ENCODE results near the gene PTPN4. TPM values are rescaled to one million over a fixed set of nuclear protein-coding genes. Genes with fewer than 3 reads are reported as not detected.

Gene PTPN4
- total and polyA plus RNA-seq, 7 donors: 2.1 to 35.4 (median 17.3) TPM

DNA sequence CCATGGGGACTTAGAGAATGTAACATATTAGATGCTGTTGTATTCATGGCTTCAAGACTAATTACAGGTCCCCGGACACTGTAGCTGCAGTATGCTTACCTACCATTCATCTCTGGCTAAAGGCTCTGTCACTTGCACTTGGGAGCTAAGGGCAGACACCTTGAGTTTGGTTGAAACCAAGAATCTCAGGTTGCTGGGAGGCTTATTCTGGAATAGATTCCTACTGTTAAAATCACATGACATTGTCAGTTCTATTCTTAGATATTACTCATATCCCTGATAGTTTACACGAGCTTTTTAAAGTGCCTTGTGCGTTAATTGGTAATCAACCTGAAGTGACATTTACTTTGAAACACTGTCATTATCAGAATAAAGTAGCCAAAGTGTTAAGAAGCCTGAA is 180.2 kb downstream of the PTPN4 start:
- ATAC-seq (peak; percentile 74 to 90 (median 82)), DNase-seq (no peak)
- H3K4me3 ChIP-seq: no peak overlapping the region

DNA sequence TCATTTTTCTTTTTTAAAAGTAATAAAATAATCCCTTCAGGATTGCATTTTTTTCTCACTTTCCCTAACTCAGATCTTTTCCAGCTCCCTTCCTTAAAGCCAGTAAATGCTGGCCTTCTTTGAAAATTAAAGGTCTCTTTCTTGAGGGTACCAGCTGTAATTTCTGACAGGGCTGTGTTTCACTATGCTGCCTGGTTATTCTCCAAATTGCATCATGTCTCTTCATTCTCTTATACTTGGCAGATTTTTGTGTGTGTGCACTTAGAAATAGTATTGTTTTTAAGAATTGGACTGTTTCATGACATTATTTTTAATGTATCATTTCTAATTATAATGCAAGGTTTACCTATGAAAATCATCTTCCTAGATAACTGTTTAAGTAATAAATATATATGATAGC is 181.1 kb downstream of the PTPN4 start:
- TF ChIP-seq, protein P1, sequence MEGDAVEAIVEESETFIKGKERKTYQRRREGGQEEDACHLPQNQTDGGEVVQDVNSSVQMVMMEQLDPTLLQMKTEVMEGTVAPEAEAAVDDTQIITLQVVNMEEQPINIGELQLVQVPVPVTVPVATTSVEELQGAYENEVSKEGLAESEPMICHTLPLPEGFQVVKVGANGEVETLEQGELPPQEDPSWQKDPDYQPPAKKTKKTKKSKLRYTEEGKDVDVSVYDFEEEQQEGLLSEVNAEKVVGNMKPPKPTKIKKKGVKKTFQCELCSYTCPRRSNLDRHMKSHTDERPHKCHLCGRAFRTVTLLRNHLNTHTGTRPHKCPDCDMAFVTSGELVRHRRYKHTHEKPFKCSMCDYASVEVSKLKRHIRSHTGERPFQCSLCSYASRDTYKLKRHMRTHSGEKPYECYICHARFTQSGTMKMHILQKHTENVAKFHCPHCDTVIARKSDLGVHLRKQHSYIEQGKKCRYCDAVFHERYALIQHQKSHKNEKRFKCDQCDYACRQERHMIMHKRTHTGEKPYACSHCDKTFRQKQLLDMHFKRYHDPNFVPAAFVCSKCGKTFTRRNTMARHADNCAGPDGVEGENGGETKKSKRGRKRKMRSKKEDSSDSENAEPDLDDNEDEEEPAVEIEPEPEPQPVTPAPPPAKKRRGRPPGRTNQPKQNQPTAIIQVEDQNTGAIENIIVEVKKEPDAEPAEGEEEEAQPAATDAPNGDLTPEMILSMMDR (IDR thresholded peaks at IDR 0.05): no peak
- Histone ChIP-seq H3K27me3 (ENCODE audit: insufficient read depth in 3 of 3, low read length in 2 of 3) (no peaks in the 10 kb centered on the region), H3K36me3 (ENCODE audit: insufficient read depth in 1 of 2, low read depth in 1 of 2) (peaks cover 0 to 14% of the 10 kb centered on the region in 2 donors), H3K4me3 (no peak overlapping the region), H3K4me1 (peaks cover 35% of the 10 kb centered on the region), H3K9me3 (no peaks in the 10 kb centered on the region), H3K27ac (no peak overlapping the region)
- intact Hi-C loops (cut with DNase I): no loop called here
- no peak for DNase-seq
- no peak for ATAC-seq

More for the DNA sequence above, 180.2 kb downstream of the PTPN4 start:
- peak overlapping the region; percentile 65 for H3K27ac ChIP-seq
- peaks cover 28% of the 10 kb centered on the region for H3K4me1 ChIP-seq
- WGBS, 3 donors: 44 to 58% (median 47%) methylated on average over 3 of the region's 3 CpGs
- H3K27me3 ChIP-seq (ENCODE audit: insufficient read depth in 3 of 3, low read length in 2 of 3): no peaks in the 10 kb centered on the region
- TF ChIP-seq, protein P1 (IDR thresholded peaks at IDR 0.05): no peak
- intact Hi-C loops (cut with DNase I): loop anchor here in 1 of 2 donors (5.0 kb wide), 1 partner anchor 188 kb away; no protein-coding TSS in a partner anchor
- no peaks in the 10 kb centered on the region for H3K9me3 ChIP-seq
- peaks cover 0 to 10% of the 10 kb centered on the region in 2 donors for H3K36me3 ChIP-seq (ENCODE audit: insufficient read depth in 1 of 2, low read depth in 1 of 2)

GRCh38 chr2:119941388-119941787 is 181.7 kb downstream of the PTPN4 start:
- Histone ChIP-seq H3K4me1 (peaks cover 35% of the 10 kb centered on the region), H3K9me3 (no peaks in the 10 kb centered on the region), H3K36me3 (ENCODE audit: insufficient read depth in 1 of 2, low read depth in 1 of 2) (peaks cover 0 to 19% of the 10 kb centered on the region in 2 donors), H3K27ac (no peak overlapping the region), H3K27me3 (ENCODE audit: insufficient read depth in 3 of 3, low read length in 2 of 3) (no peaks in the 10 kb centered on the region), H3K4me3 (no peak overlapping the region)
- intact Hi-C loops (cut with DNase I): no loop called here
- 85 to 95% (median 90%) methylated on average over 1 of the region's 1 CpG for WGBS, 3 donors
- no peak for DNase-seq
- ATAC-seq: no peak
- TF ChIP-seq, protein P1 (IDR thresholded peaks at IDR 0.05): no peak

GRCh38 chr2:119941981-119942513 is 182.3 kb downstream of the PTPN4 start:
- TF ChIP-seq, protein P1 (IDR thresholded peaks at IDR 0.05): no peak
- Histone ChIP-seq H3K27me3 (ENCODE audit: insufficient read depth in 3 of 3, low read length in 2 of 3) (no peaks in the 10 kb centered on the region), H3K4me3 (no peak overlapping the region), H3K4me1 (peaks cover 35% of the 10 kb centered on the region), H3K9me3 (no peaks in the 10 kb centered on the region), H3K36me3 (ENCODE audit: insufficient read depth in 1 of 2, low read depth in 1 of 2) (peaks cover 0 to 22% of the 10 kb centered on the region in 2 donors), H3K27ac (no peak overlapping the region)
- intact Hi-C loops (cut with DNase I): no loop called here
- DNase-seq: no peak
- no peak for ATAC-seq
- WGBS, 3 donors: 59 to 95% (median 90%) methylated on average over 3 of the region's 3 CpGs

DNA sequence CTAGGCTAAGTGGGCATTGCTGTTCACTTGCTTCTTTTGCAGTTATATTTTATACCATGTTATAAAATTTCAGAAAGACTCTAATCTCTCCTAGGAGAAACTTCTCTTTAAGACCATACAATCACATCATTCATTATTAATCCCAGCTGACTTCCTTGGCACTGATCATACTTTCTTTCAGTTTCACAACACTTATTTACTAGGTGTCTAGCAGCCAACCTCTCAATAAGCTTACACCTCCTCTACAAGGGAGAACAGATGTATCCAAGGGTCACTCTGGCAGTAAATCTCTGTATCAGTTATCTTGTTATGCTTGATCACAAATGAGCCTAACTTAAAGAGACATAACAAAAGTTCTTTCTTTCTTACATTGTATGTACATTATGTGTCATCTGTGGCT is 183.3 kb downstream of the PTPN4 start:
- Histone ChIP-seq H3K9me3 (no peaks in the 10 kb centered on the region), H3K4me1 (peaks cover 35% of the 10 kb centered on the region), H3K4me3 (no peak overlapping the region), H3K36me3 (ENCODE audit: insufficient read depth in 1 of 2, low read depth in 1 of 2) (peaks cover 0 to 20% of the 10 kb centered on the region in 2 donors), H3K27ac (no peak overlapping the region), H3K27me3 (ENCODE audit: insufficient read depth in 3 of 3, low read length in 2 of 3) (no peaks in the 10 kb centered on the region)
- intact Hi-C loops (cut with DNase I): no loop called here
- DNase-seq (no peak), ATAC-seq (no peak)
- TF ChIP-seq, protein P1 (IDR thresholded peaks at IDR 0.05): no peak
